RCC 7860 (cell line): ENCODE results near the gene AHCY.

Experiments
- DNase-seq: peaks from one replicate; pipeline ENCODE4 v3.0.0-alpha.2; 2015; ENCODE audit warnings: low spot score
- FAIRE-seq: peaks from 2 replicates; lab custom pipeline; 2012; peaks lifted over from hg19 to GRCh38; lab: Jason Lieb, UNC

The AHCY gene

GRCh38 chr20:34324541-34324940, 21.4 kb upstream of the AHCY start:
- DNase-seq (no peak), FAIRE-seq (no peak)

GRCh38 chr20:34322267-34323105, 19.3 kb upstream of the AHCY start:
- FAIRE-seq, result no peak
- DNase-seq, result no peak

GRCh38 chr20:34320861-34321260, 17.7 kb upstream of the AHCY start:
- FAIRE-seq (no peak), DNase-seq (no peak)

- DNase-seq (no peak), FAIRE-seq (no peak)
Measured at GRCh38 chr20:34318609-34319443, 15.7 kb upstream of the AHCY start.

- DNase-seq (peak; percentile 76), FAIRE-seq (peak; percentile 69)
Measured at GRCh38 chr20:34316196-34316814, 13.2 kb upstream of the AHCY start.

GRCh38 chr20:34315236-34315635, 12.1 kb upstream of the AHCY start:
- no peak for DNase-seq
- FAIRE-seq, result no peak

GRCh38 chr20:34312544-34313217, 9.5 kb upstream of the AHCY start:
- DNase-seq, result peak; percentile 86
- peak; percentile 66 for FAIRE-seq

- no peak for DNase-seq
- no peak for FAIRE-seq
Measured at GRCh38 chr20:34312024-34312460, 8.9 kb upstream of the AHCY start.

GRCh38 chr20:34311118-34312023, 8.2 kb upstream of the AHCY start:
- DNase-seq, result no peak
- no peak for FAIRE-seq

GRCh38 chr20:34310481-34311117, 7.4 kb upstream of the AHCY start:
- no peak for FAIRE-seq

GRCh38 chr20:34309691-34310090, 6.5 kb upstream of the AHCY start:
- DNase-seq (no peak), FAIRE-seq (no peak)

More at GRCh38 chr20:34310481-34311117, 7.4 kb upstream of the AHCY start:
- DNase-seq, result no peak

GRCh38 chr20:34305333-34306230, 2.4 kb upstream of the AHCY start:
- DNase-seq (no peak), FAIRE-seq (no peak)

- FAIRE-seq, result no peak
- DNase-seq, result peak; percentile 7
Measured at GRCh38 chr20:34302312-34302722, 838 bp downstream of the AHCY start.

- DNase-seq (no peak), FAIRE-seq (no peak)
Measured at GRCh38 chr20:34301587-34302311, 1.4 kb downstream of the AHCY start.

GRCh38 chr20:34300809-34301586, 2.2 kb downstream of the AHCY start:
- no peak for FAIRE-seq
- DNase-seq, result no peak

GRCh38 chr20:34300256-34300806, 2.8 kb downstream of the AHCY start:
- FAIRE-seq, result no peak
- DNase-seq, result no peak
